Activated B cell treated with CpG ODN at 0.5 μM for 24 hours (primary cell): ENCODE data around the gene IRF2. TPM values are rescaled to one million over a fixed set of nuclear protein-coding genes. Genes with fewer than 3 reads are reported as not detected.
A peak's percentile ranks its signal among the peaks of the same experiment; 100 is the strongest.

ENCODE experiments used
- ATAC-seq: fragments of 200-7000 bp; cut with Tn5 transposase; one replicate; pipeline ENCODE4 v1.10.0; 2021; ENCODE audit warnings: low read depth, mild to moderate bottlenecking, moderate library complexity
- CTCF ChIA-PET: fragments of 350-600 bp; sonication (Branson Sonifier 250); formaldehyde crosslinking; loops from one replicate; lab custom pipeline; 2021; ENCODE audit warnings: antibody characterized with exemption; lab: Charles Lee
- POLR2A ChIA-PET: fragments of 350-600 bp; sonication (Branson Sonifier 250); formaldehyde crosslinking; loops from one replicate; lab custom pipeline; 2021; ENCODE audit warnings: antibody characterized with exemption; lab: Charles Lee
- DNase-seq: peaks from one replicate; pipeline ENCODE4 v3.0.0; 2022
- H3K27ac Mint-ChIP-seq: one replicate; pipeline ENCODE4 v1.8.0; 2020; ENCODE audit warnings: mixed read lengths
- H3K27me3 Mint-ChIP-seq: one replicate; pipeline ENCODE4 v1.8.0; 2021; ENCODE audit warnings: mixed read lengths
- H3K36me3 Mint-ChIP-seq: one replicate; pipeline ENCODE4 v1.8.0; 2021; ENCODE audit warnings: low read depth, mixed read lengths
- H3K4me1 Mint-ChIP-seq: one replicate; pipeline ENCODE4 v1.8.0; 2021; ENCODE audit warnings: mixed read lengths
- H3K4me3 Mint-ChIP-seq: one replicate; pipeline ENCODE4 v1.8.0; 2020; ENCODE audit warnings: mild to moderate bottlenecking, mixed read lengths
- H3K9me3 Mint-ChIP-seq: one replicate; pipeline ENCODE4 v1.8.0; 2020; ENCODE audit warnings: mixed read lengths
- CTCF ChIP-seq: fragments of 200-600 bp; IDR thresholded peaks from one replicate; pipeline ENCODE4 v1.8.0; 2022; ENCODE audit warnings: antibody characterized with exemption, mild to moderate bottlenecking
- intact Hi-C: fragments of 100-400 bp; cut with micrococcal nuclease; formaldehyde crosslinking; loops from one replicate; pipeline ENCODE4 v1.15.1; 2024
- total RNA-seq: library from RNA; stranded (reverse); gene quantifications from 2 replicates; pipeline ENCODE4 v1.2.3, GENCODE V29; 2022

Gene IRF2
- total RNA-seq, 1 donor from 2014 or later = 66.2 TPM

GRCh38 chr4:184384810-184385557, 89.4 kb downstream of the IRF2 start:
- no peak for ATAC-seq
- Mint-ChIP-seq H3K4me1 (peaks cover 84% of the 10 kb centered on the region), H3K27me3 (no peaks in the 10 kb centered on the region), H3K9me3 (peaks cover 3% of the 10 kb centered on the region), H3K27ac (peak overlapping the region; percentile 84), H3K36me3 (peaks cover 36% of the 10 kb centered on the region), H3K4me3 (peak overlapping the region; percentile 72)
- DNase-seq = no peak
- ChIA-PET POLR2A (interaction anchor here (0.8 to 5.1 kb wide), 14 partner anchors 9 to 122 kb away, joined by 3 to 43 read pairs (median 4); partner anchors contain the start of gene IRF2), CTCF (interaction anchor here (1.5 to 1.6 kb wide), 2 partner anchors 54 to 121 kb away, joined by 3 to 4 read pairs; no protein-coding TSS in a partner anchor)
- intact Hi-C loops = loop anchor here (1.0 to 10.0 kb wide), 7 partner anchors 9 to 470 kb away; partner anchors contain the start of gene IRF2
- no peak for TF ChIP-seq CTCF

- Mint-ChIP-seq H3K4me1 (peaks cover 88% of the 10 kb centered on the region), H3K27me3 (no peaks in the 10 kb centered on the region), H3K27ac (peak overlapping the region; percentile 79), H3K9me3 (peaks cover 3% of the 10 kb centered on the region), H3K36me3 (peaks cover 28% of the 10 kb centered on the region), H3K4me3 (peak overlapping the region; percentile 72)
- POLR2A ChIA-PET = interaction anchor here (0.7 to 5.1 kb wide), 16 partner anchors 8 to 152 kb away, joined by 3 to 43 read pairs (median 4); partner anchors contain the start of gene IRF2
- no peak for TF ChIP-seq CTCF
- ATAC-seq = peak; percentile 36
- DNase-seq = no peak
- CTCF ChIA-PET = interaction anchor here (1.4 to 2.0 kb wide), 4 partner anchors 12 to 120 kb away, joined by 3 to 7 read pairs (median 3); no protein-coding TSS in a partner anchor
- intact Hi-C loops = loop anchor here (1.0 to 10.0 kb wide), 4 partner anchors 8 to 471 kb away; no protein-coding TSS in a partner anchor
Measured at GRCh38 chr4:184384056-184384809, 90.1 kb downstream of the IRF2 start.

GRCh38 chr4:184383497-184384055, 90.8 kb downstream of the IRF2 start:
- intact Hi-C loops = loop anchor here (1.0 to 10.0 kb wide), 5 partner anchors 7 to 471 kb away; no protein-coding TSS in a partner anchor
- Mint-ChIP-seq H3K4me3 (peak overlapping the region; percentile 72), H3K9me3 (peaks cover 3% of the 10 kb centered on the region), H3K27me3 (no peaks in the 10 kb centered on the region), H3K36me3 (peaks cover 22% of the 10 kb centered on the region), H3K4me1 (peaks cover 90% of the 10 kb centered on the region), H3K27ac (peak overlapping the region; percentile 79)
- TF ChIP-seq CTCF = no peak
- ChIA-PET CTCF (interaction anchor here (1.4 to 2.0 kb wide), 3 partner anchors 13 to 119 kb away, joined by 3 to 7 read pairs (median 3); no protein-coding TSS in a partner anchor), POLR2A (interaction anchor here (0.7 to 5.1 kb wide), 16 partner anchors 8 to 152 kb away, joined by 3 to 43 read pairs (median 4); partner anchors contain the start of gene IRF2)
- DNase-seq = no peak
- ATAC-seq = no peak

GRCh38 chr4:184382189-184382846, 92.0 kb downstream of the IRF2 start:
- H3K27me3 Mint-ChIP-seq = no peaks in the 10 kb centered on the region
- ChIA-PET CTCF (interaction anchor here (1.7 to 2.0 kb wide), 2 partner anchors 64 to 118 kb away, joined by 3 to 7 read pairs; no protein-coding TSS in a partner anchor), POLR2A (interaction anchor here (1.2 to 5.1 kb wide), 8 partner anchors 13 to 154 kb away, joined by 4 to 43 read pairs (median 6); partner anchors contain the start of gene IRF2)
- intact Hi-C loops = loop anchor here (2.0 to 10.0 kb wide), 2 partner anchors 16 to 472 kb away; no protein-coding TSS in a partner anchor
- ATAC-seq (no peak), DNase-seq (no peak)
- H3K36me3 Mint-ChIP-seq = peaks cover 13% of the 10 kb centered on the region
- TF ChIP-seq CTCF = no peak
- H3K27ac Mint-ChIP-seq = peak overlapping the region; percentile 65
- H3K9me3 Mint-ChIP-seq = peaks cover 3% of the 10 kb centered on the region
- peaks cover 88% of the 10 kb centered on the region for H3K4me1 Mint-ChIP-seq
- peak overlapping the region; percentile 51 for H3K4me3 Mint-ChIP-seq
